Measurements from ENCODE around the gene CHST9.

CHST9 gene

DNA sequence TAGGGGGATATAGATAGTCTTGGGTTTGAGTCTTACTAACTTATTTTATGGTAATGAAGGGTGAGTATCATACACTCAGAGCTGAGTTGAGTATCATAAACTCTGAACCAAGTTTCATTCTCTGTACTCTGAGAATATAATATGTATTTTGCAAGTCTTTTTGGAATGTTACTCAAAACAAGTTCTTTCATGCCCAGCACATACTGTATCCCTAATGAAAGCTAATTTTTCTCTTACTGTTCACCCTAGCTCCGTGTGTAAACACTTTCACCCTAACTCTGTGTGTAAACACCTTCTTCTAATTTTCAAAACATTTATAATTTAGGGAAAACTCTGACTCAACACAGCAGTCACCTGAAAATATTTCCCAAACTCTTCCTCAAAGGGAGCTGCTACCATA lies 29.7 kb upstream of the CHST9 start:
- ATAC-seq (ENCODE audit: insufficient read depth, low read depth) (no peak), DNase-seq (no peak)
- Histone ChIP-seq H3K27ac (ENCODE audit: low read length) (no peak overlapping the region), H3K4me1 (ENCODE audit: insufficient read depth, low read length) (no peaks in the 10 kb centered on the region), H3K9me3 (ENCODE audit: insufficient read depth, low read length, severe bottlenecking) (no peaks in the 10 kb centered on the region), H3K4me2 (ENCODE audit: insufficient read depth, low read length) (no peak overlapping the region), H3K9ac (ENCODE audit: low read depth, low read length) (no peak overlapping the region), H3K36me3 (ENCODE audit: insufficient read depth, low read length) (no peaks in the 10 kb centered on the region), H3K27me3 (ENCODE audit: insufficient read depth, low read length, poor library complexity) (no peaks in the 10 kb centered on the region), H3K4me3 (ENCODE audit: low read depth in 1 of 2, low read length in 2 of 2) (no peak overlapping the region), H3K79me2 (ENCODE audit: insufficient read depth, low read length) (no peaks in the 10 kb centered on the region), H4K20me1 (ENCODE audit: insufficient read depth, low read length) (no peaks in the 10 kb centered on the region), H2AFZ (ENCODE audit: low read depth, low read length) (no peak overlapping the region)
- TF ChIP-seq, protein P1, sequence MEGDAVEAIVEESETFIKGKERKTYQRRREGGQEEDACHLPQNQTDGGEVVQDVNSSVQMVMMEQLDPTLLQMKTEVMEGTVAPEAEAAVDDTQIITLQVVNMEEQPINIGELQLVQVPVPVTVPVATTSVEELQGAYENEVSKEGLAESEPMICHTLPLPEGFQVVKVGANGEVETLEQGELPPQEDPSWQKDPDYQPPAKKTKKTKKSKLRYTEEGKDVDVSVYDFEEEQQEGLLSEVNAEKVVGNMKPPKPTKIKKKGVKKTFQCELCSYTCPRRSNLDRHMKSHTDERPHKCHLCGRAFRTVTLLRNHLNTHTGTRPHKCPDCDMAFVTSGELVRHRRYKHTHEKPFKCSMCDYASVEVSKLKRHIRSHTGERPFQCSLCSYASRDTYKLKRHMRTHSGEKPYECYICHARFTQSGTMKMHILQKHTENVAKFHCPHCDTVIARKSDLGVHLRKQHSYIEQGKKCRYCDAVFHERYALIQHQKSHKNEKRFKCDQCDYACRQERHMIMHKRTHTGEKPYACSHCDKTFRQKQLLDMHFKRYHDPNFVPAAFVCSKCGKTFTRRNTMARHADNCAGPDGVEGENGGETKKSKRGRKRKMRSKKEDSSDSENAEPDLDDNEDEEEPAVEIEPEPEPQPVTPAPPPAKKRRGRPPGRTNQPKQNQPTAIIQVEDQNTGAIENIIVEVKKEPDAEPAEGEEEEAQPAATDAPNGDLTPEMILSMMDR (IDR thresholded peaks at IDR 0.05; ENCODE audit: borderline replicate concordance, extremely low read depth, low read length, poor library complexity, severe bottlenecking): no peak
- no peak for TF ChIP-seq EZH2 (IDR thresholded peaks at IDR 0.05; ENCODE audit: borderline replicate concordance, low read depth, low read length, severe bottlenecking)

DNA sequence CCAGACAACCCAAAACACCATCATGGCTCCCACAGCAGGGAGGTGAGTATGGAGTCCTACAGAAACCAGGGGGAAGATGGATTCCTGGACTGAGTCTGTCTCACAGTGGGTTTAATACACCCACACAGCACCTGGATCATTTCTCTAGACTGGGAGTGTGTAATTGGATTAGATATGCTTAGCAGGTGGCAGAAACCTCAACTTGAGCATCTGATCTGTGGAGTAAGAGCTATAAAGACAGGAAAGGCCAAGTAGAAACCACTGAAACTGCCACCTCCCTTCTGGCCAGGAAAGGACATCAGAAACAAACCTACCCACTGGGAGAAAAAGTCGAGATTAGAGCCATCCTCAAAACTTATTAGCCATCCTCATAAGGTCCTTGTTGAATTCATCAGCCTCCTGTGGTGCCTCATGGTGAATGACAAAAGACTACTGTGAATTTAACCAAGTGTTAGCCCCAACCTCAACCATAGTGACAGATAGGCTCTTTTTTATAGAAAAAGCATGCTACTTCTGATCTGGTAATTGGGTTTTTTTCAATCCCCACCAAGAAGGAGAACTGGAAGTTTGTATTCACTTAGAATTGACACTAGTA lies 28.1 kb upstream of the CHST9 start:
- Histone ChIP-seq H3K9ac (ENCODE audit: low read depth, low read length) (no peak overlapping the region), H2AFZ (ENCODE audit: low read depth, low read length) (no peak overlapping the region), H3K4me3 (ENCODE audit: low read depth in 1 of 2, low read length in 2 of 2) (no peak overlapping the region), H4K20me1 (ENCODE audit: insufficient read depth, low read length) (no peaks in the 10 kb centered on the region), H3K4me1 (ENCODE audit: insufficient read depth, low read length) (no peaks in the 10 kb centered on the region), H3K27me3 (ENCODE audit: insufficient read depth, low read length, poor library complexity) (no peaks in the 10 kb centered on the region), H3K9me3 (ENCODE audit: insufficient read depth, low read length, severe bottlenecking) (no peaks in the 10 kb centered on the region), H3K27ac (ENCODE audit: low read length) (no peak overlapping the region), H3K79me2 (ENCODE audit: insufficient read depth, low read length) (no peaks in the 10 kb centered on the region), H3K36me3 (ENCODE audit: insufficient read depth, low read length) (no peaks in the 10 kb centered on the region), H3K4me2 (ENCODE audit: insufficient read depth, low read length) (no peak overlapping the region)
- no peak for DNase-seq
- no peak for TF ChIP-seq EZH2 (IDR thresholded peaks at IDR 0.05; ENCODE audit: borderline replicate concordance, low read depth, low read length, severe bottlenecking)
- TF ChIP-seq, protein P1 (IDR thresholded peaks at IDR 0.05; ENCODE audit: borderline replicate concordance, extremely low read depth, low read length, poor library complexity, severe bottlenecking): no peak
- no peak for ATAC-seq (ENCODE audit: insufficient read depth, low read depth)

DNA sequence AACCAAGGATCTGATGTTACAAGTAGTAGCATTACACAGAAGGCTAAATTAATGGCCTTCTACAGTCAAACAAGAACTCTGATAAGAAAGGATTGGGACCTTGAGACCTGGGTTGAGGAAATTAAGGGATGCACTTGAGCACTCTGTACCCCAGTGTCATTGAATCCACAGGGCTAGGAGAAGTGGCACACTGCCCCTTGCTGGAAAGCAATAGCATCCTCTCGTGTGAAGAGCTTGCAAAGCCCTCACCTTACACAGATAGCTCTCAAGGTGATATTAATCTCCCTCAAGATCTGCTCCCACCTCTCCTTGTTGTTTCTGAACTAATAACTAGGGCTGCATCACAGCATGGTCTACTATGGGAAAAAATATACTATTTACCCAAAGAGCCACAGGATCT lies 26.5 kb upstream of the CHST9 start:
- H3K36me3 ChIP-seq (ENCODE audit: insufficient read depth, low read length): no peaks in the 10 kb centered on the region
- no peak overlapping the region for H3K9ac ChIP-seq (ENCODE audit: low read depth, low read length)
- H4K20me1 ChIP-seq (ENCODE audit: insufficient read depth, low read length): no peaks in the 10 kb centered on the region
- H2AFZ ChIP-seq (ENCODE audit: low read depth, low read length): no peak overlapping the region
- H3K9me3 ChIP-seq (ENCODE audit: insufficient read depth, low read length, severe bottlenecking): no peaks in the 10 kb centered on the region
- H3K4me1 ChIP-seq (ENCODE audit: insufficient read depth, low read length): no peaks in the 10 kb centered on the region
- no peaks in the 10 kb centered on the region for H3K27me3 ChIP-seq (ENCODE audit: insufficient read depth, low read length, poor library complexity)
- no peak overlapping the region for H3K4me3 ChIP-seq (ENCODE audit: low read depth in 1 of 2, low read length in 2 of 2)
- no peak overlapping the region for H3K4me2 ChIP-seq (ENCODE audit: insufficient read depth, low read length)
- no peak for TF ChIP-seq EZH2 (IDR thresholded peaks at IDR 0.05; ENCODE audit: borderline replicate concordance, low read depth, low read length, severe bottlenecking)
- TF ChIP-seq, protein P1 (IDR thresholded peaks at IDR 0.05; ENCODE audit: borderline replicate concordance, extremely low read depth, low read length, poor library complexity, severe bottlenecking): no peak
- no peak overlapping the region for H3K27ac ChIP-seq (ENCODE audit: low read length)
- DNase-seq (no peak), ATAC-seq (ENCODE audit: insufficient read depth, low read depth) (no peak)
- no peaks in the 10 kb centered on the region for H3K79me2 ChIP-seq (ENCODE audit: insufficient read depth, low read length)

DNA sequence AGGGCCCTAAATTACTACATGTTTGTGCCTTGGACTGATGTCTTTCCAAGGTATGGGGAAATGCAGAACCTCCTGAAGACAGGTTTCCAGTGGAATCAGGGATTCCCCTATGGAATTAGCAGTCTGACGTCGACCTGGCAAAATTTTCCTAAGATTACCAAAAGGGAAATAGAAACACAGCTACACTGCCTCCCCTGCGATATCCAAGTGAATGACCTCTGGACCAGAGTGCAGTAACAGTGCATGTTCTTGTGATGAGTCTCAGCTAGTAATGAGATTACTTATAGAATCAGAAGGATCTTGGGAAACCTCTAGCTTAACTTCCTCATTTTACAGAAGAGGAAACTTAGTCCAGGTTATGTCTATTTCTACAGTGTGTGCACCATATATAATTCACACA lies 21.3 kb upstream of the CHST9 start:
- Histone ChIP-seq H2AFZ (ENCODE audit: low read depth, low read length) (no peak overlapping the region), H3K79me2 (ENCODE audit: insufficient read depth, low read length) (no peaks in the 10 kb centered on the region), H3K9ac (ENCODE audit: low read depth, low read length) (no peak overlapping the region), H3K27me3 (ENCODE audit: insufficient read depth, low read length, poor library complexity) (no peaks in the 10 kb centered on the region), H3K4me1 (ENCODE audit: insufficient read depth, low read length) (no peaks in the 10 kb centered on the region), H3K27ac (ENCODE audit: low read length) (no peak overlapping the region), H3K9me3 (ENCODE audit: insufficient read depth, low read length, severe bottlenecking) (no peaks in the 10 kb centered on the region), H3K4me3 (ENCODE audit: low read depth in 1 of 2, low read length in 2 of 2) (no peak overlapping the region), H4K20me1 (ENCODE audit: insufficient read depth, low read length) (no peaks in the 10 kb centered on the region), H3K36me3 (ENCODE audit: insufficient read depth, low read length) (no peaks in the 10 kb centered on the region), H3K4me2 (ENCODE audit: insufficient read depth, low read length) (no peak overlapping the region)
- no peak for TF ChIP-seq EZH2 (IDR thresholded peaks at IDR 0.05; ENCODE audit: borderline replicate concordance, low read depth, low read length, severe bottlenecking)
- TF ChIP-seq, protein P1 (IDR thresholded peaks at IDR 0.05; ENCODE audit: borderline replicate concordance, extremely low read depth, low read length, poor library complexity, severe bottlenecking): no peak
- ATAC-seq (ENCODE audit: insufficient read depth, low read depth) (no peak), DNase-seq (no peak)

Data from DND-41 (cell line).